GM10847 (cell line): ENCODE data around the gene UBTF.

Experiments used
- POLR2A ChIP-seq: IDR thresholded peaks from 2 replicates; pipeline ENCODE4 v1.6.1; 2011; ENCODE audit not compliant: insufficient read length; ENCODE audit errors: extremely low read depth

UBTF gene, protein sequence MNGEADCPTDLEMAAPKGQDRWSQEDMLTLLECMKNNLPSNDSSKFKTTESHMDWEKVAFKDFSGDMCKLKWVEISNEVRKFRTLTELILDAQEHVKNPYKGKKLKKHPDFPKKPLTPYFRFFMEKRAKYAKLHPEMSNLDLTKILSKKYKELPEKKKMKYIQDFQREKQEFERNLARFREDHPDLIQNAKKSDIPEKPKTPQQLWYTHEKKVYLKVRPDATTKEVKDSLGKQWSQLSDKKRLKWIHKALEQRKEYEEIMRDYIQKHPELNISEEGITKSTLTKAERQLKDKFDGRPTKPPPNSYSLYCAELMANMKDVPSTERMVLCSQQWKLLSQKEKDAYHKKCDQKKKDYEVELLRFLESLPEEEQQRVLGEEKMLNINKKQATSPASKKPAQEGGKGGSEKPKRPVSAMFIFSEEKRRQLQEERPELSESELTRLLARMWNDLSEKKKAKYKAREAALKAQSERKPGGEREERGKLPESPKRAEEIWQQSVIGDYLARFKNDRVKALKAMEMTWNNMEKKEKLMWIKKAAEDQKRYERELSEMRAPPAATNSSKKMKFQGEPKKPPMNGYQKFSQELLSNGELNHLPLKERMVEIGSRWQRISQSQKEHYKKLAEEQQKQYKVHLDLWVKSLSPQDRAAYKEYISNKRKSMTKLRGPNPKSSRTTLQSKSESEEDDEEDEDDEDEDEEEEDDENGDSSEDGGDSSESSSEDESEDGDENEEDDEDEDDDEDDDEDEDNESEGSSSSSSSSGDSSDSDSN

DNA sequence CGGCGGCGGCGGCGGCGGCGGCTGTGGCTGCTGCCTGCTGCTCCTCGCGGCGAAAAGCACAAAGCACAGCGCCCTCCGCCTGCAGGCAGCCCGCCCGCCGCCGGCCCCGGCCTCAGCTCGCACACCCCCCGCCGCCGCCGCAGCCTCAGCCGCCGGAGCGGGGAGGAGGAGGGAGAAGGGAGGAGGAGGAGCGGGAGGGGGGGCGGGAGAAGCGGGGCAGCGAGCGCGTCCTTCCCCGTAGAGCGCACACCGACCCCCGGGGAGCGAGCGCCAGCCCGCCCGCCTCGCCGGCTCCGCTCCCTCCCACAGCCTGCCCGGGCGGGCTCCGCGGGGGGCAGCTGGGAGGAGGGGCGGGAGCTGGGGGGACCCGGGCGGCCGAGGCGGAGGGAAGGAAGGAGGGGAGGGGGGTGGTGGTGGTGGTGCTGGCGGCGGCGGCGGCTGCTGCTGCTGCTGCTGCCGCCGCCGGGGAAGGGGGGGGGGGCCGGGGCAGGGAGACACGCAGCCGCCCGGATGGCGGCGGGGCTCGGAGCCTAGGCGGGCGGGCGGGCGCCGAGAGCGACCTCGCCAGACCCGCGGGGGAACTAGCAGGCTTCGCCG, at the start of gene UBTF:
Gene UBTF, minus strand, starts transcription at position 60 of the 597 bp plus-strand sequence. CDS start 1,446 bp downstream, outside the sequence.
- no peak for TF ChIP-seq POLR2A

DNA sequence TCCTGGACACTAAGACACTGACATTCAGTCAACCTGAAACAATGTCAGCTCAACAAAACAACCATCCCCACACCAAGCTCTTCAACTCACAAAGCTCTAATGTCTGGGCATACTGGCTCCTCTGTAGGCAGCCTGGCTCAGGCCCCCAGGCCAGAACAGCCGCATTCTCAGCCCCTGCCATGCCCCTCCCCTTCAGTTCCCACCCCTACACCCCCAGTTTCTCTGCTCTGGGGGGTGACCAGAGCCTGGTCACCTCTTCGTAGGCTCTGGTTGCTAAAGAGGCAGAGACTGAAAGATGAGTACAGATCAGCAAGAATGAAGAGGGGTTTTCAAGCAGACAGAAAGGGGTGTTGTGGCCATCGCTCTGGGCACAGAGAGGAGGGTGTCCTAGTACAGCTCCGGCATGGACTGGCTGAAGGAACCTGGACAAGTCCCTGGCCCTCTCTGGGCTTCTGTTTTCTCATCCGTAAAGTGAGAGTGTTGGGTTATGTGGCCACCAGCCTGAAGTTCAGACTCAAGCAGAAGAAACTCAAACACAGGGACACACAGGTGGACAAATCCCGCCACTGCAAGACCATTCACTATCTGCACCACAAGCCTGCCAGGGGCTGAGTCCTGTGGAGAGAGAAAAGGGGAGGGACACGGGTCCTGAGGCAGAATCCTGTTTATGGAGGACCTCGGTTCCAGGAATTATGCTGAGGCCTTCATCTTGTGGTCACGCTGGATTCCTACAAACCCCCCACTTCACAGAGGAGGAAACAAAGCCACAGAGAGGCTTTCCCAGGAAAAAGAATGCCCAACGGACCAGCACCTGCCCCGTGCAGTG, 49.4 kb upstream of the UBTF start:
- TF ChIP-seq POLR2A: no peak

DNA sequence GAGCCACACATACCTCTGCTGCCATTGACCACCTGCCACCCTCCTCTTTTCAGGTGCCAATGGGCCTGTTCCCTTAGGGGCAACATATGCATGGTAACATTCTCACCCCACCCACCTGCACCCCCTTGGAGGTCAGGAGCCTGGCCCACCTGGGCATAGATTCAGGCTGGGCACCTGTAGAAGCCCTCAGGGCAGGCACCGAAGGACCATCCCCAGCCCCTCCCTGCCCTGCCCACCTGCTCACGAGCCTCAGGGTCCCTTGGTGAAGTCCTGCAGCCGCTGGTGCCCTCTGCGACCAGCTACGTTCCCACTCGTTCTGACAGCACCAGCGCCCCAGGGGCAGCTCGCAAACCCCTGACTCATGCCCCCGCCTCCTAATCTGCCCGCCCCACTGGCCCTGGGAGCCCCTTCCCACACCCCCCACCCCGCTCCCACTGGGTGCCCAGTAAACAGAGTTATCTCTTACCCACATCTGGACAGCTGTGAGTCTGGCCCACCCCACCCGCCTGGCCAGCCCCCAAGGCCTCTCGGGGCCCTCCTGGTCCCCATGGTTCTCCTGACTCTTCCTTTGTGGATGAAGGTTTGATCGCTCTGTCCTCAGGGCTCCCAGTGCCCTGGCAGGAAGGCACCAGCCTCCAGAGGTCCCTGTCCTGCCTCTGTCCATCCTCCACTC, 48.5 kb upstream of the UBTF start, which contains the start of gene SLC4A1:
Gene SLC4A1, minus strand, starts transcription at position 318 of the 673 bp plus-strand sequence. CDS start 5,269 bp downstream, outside the sequence.
- TF ChIP-seq POLR2A: no peak

DNA sequence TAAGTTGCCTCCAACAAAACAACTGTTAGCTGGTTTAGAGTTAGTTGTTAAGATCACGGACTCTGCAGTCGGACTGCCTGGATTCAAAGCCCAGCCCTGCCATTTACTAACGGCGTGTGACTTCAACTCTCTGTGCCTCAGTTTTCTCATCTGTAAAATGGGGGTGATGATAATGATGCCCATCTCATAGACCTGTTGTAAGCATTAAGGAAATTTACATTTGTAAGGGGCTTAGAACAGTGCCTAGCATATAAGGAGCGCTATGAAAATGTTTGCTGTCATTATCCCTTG, 47.6 kb upstream of the UBTF start:
- no peak for TF ChIP-seq POLR2A

DNA sequence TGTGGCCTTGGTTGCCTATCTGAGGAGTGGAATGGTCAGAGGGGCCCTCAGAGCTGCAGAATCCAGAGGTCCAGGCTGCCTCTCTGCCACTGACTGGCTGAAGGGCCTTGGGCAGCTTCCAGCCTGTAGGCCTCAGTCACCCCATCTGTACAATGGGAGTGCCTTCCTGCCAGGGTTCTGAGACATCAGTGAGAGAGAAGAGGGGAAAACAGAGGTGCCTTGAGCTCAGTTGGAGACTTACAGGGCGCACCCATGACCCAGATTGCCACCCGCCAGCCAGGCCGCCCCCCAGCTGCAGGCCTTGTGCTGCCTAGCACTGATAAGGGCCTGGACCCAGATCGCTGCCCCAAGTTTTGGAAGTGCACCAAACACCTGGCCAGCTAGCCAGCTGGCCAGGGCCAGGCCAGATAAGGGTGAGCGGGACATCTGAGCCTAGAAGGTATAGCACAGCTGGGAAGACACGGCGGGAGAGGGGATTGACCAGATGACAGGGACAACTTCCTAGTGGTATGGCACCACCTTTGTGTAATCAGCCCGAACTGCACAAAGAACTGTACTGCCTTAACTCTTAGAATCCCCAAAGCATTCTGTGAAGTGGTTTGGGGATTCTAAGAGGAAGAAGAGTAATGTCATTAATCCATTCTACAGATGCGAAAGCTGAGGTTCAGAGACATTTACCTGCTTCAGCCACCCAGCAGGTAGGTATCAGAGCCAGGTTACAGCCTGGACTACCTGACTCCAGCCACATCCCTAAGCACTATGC, 47.1 kb upstream of the UBTF start:
- no peak for TF ChIP-seq POLR2A

DNA sequence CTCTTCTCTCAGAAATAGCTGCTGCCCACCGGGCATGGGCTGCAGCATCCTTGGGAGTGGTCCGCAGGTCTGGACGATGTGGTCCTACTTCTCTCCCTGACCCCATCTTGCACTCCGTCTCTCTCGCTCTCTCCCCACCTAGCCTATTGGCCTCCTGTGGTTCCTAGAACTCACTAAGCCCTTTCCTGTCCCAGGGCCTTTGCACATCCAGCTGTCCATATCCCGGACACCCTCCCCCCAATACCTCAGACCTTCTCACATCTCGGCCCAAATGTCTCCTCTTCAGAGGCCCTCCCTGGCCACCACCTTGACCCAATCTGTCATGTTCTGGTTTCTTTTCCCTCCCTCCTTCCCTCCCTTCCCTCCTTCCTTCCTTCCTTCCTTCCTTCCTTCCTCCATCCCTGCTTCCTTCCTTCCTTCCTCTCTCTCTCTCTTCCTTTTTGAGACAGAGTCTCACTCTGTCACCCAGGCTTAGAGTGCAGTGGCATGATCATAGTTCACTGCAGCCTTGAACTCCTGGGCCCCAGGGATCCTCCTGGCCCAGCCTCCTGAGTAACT, 43.9 kb upstream of the UBTF start:
- TF ChIP-seq POLR2A: no peak

DNA sequence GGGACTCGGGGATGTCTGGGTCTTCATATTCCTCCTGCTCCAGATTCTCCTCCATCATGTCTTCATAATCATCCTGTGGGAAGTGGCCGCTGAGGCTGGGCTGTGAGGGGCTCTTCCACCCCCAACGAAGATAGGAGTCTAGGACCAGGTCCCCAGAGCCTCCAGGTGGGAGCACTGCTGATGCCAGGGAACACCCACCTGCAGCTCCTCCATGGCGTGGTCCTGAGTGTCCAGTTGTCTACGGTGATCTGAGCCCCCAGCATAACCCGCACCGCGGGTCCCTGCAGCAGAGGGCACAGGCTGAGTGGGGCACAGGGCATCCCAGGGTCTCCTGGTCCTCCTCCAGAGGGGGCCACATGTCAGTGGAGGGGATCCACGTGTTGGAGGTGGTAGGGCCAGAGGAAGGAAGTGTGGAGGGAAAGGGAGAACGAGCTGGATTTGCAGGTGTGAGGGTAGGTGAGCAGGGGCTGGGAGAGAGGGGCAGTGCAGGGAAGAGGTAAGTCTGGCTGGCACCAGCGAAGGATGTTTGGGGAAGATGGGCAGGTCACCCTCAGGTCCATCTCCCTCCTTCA, 43.3 kb upstream of the UBTF start:
- TF ChIP-seq POLR2A: no peak

DNA sequence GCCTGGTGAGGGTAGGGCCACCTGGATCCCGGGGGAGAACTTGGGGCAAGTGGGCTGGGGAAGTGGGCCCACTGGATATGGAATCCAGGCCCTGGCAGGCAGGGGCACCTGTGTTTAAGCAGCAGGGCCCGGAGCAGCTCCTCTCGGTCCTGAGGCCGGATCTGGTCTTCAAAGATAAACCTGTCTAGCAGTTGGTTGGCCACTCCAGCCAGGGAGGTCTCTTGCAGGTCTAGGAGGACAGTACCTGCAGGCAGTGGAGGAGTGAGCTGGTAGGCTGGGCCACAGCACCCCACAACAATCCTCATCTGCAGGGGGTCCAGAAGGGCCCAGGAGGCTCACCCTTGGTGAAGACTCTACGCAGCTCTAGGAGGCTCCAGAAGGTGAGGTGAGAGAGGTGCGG, 40.8 kb upstream of the UBTF start:
- no peak for TF ChIP-seq POLR2A

DNA sequence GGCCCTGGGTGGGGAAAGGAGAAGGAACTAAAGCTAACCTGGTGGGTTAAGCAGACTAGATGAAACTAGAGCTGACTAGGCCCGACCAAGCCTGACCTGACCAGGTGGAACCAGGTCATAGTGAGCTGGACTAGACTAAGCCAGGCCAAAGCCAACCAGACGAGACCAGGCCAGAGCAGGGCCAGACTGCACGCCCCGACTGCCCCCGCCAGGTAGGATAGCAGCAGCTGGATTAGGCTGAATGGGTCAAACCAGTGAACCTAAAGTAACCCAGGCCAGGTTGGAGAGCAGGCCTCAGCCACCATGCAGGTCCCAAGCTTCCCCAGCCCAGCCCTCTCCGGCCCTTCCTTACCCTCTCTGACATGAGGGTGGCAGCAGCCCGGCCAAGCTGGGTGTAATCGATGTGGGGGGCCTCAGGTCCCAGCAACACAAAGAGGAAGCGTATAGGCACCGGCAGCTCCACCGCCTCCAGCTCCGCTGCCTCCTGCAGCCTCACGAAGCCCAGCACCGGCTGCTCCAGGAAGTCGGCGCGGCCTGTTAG, 39.4 kb upstream of the UBTF start:
- TF ChIP-seq POLR2A: no peak

DNA sequence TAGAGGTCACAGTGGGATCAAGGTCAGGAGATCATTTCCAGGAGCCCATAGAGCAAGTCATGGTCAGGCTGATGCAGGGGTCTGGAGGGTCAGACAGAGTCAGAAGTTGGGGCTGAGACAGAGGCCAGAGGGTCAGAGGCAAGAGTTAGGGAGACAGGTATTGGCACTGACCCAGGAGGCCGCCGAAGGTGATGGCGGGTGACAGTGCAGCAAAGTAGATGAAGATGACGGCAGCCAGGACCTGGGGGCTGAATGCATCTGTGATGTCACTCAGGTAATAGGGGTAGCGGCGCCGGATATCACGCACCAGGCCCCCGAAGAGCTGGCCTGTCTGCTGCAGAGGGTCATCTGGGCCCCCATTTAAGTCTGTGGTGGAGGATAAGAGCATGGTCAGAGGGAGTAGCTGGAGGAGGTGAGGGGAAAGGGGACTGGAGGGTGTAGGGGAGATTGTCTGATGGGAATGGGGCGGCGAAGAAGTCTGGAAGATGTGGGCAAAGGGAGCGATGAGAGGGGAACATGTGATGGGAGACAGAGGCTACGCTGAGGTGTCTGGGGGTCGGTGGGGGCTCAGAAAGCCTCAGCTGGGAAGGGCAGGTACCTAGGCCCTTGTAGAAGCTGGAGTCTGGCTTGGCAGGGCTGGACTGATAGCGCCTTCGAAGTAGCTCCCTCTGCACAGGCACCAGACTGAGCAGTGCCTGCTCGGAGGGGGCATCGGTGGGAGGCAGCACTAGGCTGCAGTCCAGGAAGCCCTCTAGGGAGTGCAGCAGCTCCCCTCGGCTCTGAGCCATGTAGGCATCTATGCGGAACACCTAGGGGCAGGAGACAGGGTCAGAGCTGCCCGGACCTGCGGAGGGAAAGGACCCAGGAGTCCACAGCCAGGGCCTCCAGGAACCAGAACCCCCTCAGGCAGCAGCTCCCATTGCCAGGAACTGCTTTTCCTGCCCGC, 38.6 kb upstream of the UBTF start:
- TF ChIP-seq POLR2A: no peak

DNA sequence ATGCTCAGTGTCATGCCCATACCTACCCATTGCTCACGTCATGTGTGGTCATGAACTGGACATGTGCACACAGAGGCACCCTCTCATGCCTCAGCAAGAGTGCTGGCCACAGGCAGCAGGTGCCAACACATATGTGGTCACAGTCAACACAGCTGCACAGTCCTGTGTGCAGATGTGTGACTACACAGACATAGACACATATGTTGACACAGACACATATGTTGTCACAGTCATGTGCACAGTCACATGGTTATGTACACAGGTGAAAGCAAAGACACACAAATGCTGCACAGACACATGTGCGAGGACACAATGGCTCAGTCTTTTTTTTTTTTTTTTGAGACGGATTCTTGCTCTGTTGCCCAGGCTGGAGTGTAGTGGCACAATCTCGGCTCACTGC, 37.2 kb upstream of the UBTF start:
- TF ChIP-seq POLR2A: no peak

DNA sequence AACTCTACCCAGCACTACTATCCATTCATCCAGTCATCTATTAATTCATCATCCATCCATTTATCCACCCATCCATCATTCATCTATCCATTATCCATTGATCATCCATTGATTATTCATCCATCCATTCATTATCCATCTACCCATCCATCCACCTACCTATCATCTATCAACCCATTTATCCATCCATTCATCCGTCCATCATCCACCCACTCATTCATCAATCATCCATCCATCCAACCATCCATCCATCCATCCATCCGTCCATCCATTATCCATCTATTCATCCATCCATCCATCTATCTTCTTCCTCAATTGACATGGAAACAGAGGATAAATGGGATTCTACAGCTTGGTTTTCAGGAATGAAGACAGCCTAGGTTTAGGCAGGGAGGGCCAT, 36.4 kb upstream of the UBTF start:
- TF ChIP-seq POLR2A: no peak
